SK-N-SH (cell line): ENCODE results near the gene CEP170. TPM values are rescaled to one million over a fixed set of nuclear protein-coding genes. Genes with fewer than 3 reads are reported as not detected.

Experiments
- CTCF ChIA-PET: fragments of 300-600, 350-600 bp; formaldehyde crosslinking; extraction: SDS; loops from one replicate; lab custom pipeline; 2021; lab: Yijun Ruan, JAX
- POLR2A ChIA-PET: fragments of 350-600 bp; sonication (Branson Sonifier 250); formaldehyde crosslinking; extraction: SDS; loops from one replicate; lab custom pipeline; 2020; ENCODE audit warnings: antibody characterized with exemption, inconsistent platforms; lab: Yijun Ruan, JAX
- DNase-seq: peaks from one replicate; pipeline ENCODE4 v3.0.0; 2012
- H2AFZ ChIP-seq: fragments of 200-600 bp; sonication (generic); 2 replicates; pipeline ENCODE4 v1.8.1; 2016; ENCODE audit warnings: antibody characterized with exemption, mild to moderate bottlenecking, low read depth
- H3F3A ChIP-seq: fragments of 200-600 bp; sonication (generic); replicated peaks from 2 replicates; pipeline ENCODE3; 2016; ENCODE audit warnings: antibody characterized with exemption, mild to moderate bottlenecking; ENCODE audit not compliant: insufficient read depth
- H3K27ac ChIP-seq, 2 experiments: fragments of 200-500 bp in 1 of 2; fragments of 200-600 bp in 1 of 2; sonication (Bioruptor generic) in 1 of 2; sonication (generic), shearing (Covaris generic) in 1 of 2; 2 replicates each; pipeline versions ENCODE4 v1.5.1 to v1.6.1; 2014 to 2016; ENCODE audit warnings: low read depth in 2 of 2, inconsistent platforms in 1 of 2, low read length in 1 of 2, mild to moderate bottlenecking in 1 of 2, mixed read lengths in 1 of 2
- H3K27me3 ChIP-seq: fragments of 200-600 bp; sonication (generic), shearing (Covaris generic); 2 replicates; pipeline ENCODE4 v1.6.1; 2016; ENCODE audit warnings: mixed run types; ENCODE audit not compliant: insufficient read depth
- H3K36me3 ChIP-seq, 2 experiments: fragments of 200-500 bp in 1 of 2; fragments of 200-600 bp in 1 of 2; sonication (Bioruptor generic) in 1 of 2; sonication (generic) in 1 of 2; replicated peaks in 1 of 2; 2 replicates each; pipeline versions ENCODE3 to v1.5.1; 2014 to 2016; ENCODE audit warnings: low read length in 1 of 2, mild to moderate bottlenecking in 1 of 2; ENCODE audit not compliant: insufficient read depth in 2 of 2, control insufficient read depth in 1 of 2
- H3K4me1 ChIP-seq, 2 experiments: fragments of 200-500 bp in 1 of 2; fragments of 200-600 bp in 1 of 2; sonication (Bioruptor generic) in 1 of 2; sonication (generic), shearing (Covaris generic) in 1 of 2; 2 replicates each; pipeline versions ENCODE4 v1.5.1 to v1.6.1; 2014 to 2016; ENCODE audit warnings: low read depth in 1 of 2, low read length in 1 of 2, mixed run types in 1 of 2; ENCODE audit not compliant: insufficient read depth in 2 of 2, control insufficient read depth in 1 of 2
- H3K4me2 ChIP-seq: fragments of 200-600 bp; sonication (generic), shearing (Covaris generic); 2 replicates; pipeline ENCODE4 v1.6.1; 2017; ENCODE audit warnings: mixed run types
- H3K4me3 ChIP-seq, 2 experiments: fragments of 200-500 bp in 1 of 2; fragments of 200-600 bp in 1 of 2; sonication (Bioruptor generic) in 1 of 2; sonication (generic), shearing (Covaris generic) in 1 of 2; 2 replicates each; pipeline versions ENCODE4 v1.5.1 to v1.8.1; 2014 to 2016; ENCODE audit warnings: low read depth in 2 of 2, inconsistent platforms in 1 of 2, low read length in 1 of 2, mild to moderate bottlenecking in 1 of 2, mixed read lengths in 1 of 2, moderate library complexity in 1 of 2
- H3K79me2 ChIP-seq: fragments of 200-600 bp; sonication (generic); 2 replicates; pipeline ENCODE4 v1.8.1; 2017; ENCODE audit warnings: mild to moderate bottlenecking; ENCODE audit not compliant: insufficient read depth
- H3K9ac ChIP-seq: fragments of 200-600 bp; sonication (generic); 2 replicates; pipeline ENCODE4 v1.6.1; 2017; ENCODE audit warnings: mixed run types
- H3K9me2 ChIP-seq: fragments of 200-600 bp; sonication (generic); 2 replicates; pipeline ENCODE4 v1.6.1; 2017; ENCODE audit warnings: mixed run types
- H3K9me3 ChIP-seq: fragments of 200-600 bp; sonication (generic); 2 replicates; pipeline ENCODE4 v1.6.1; 2017; ENCODE audit warnings: mixed run types, mild to moderate bottlenecking, moderate library complexity
- H4K20me1 ChIP-seq: fragments of 200-600 bp; sonication (generic); 2 replicates; pipeline ENCODE4 v1.6.1; 2017; ENCODE audit warnings: mild to moderate bottlenecking, mixed run types; ENCODE audit not compliant: insufficient read depth
- CHD2 ChIP-seq: fragments of 150-350 bp; IDR thresholded peaks from 2 replicates; pipeline ENCODE4 v1.6.1; 2018; ENCODE audit warnings: low read length; ENCODE audit not compliant: partially characterized antibody
- ELF1 ChIP-seq: IDR thresholded peaks from 2 replicates; pipeline ENCODE4 v1.4.0; 2012
- EP300 ChIP-seq, 2 experiments: IDR thresholded peaks; 2 replicates each; pipeline versions ENCODE4 v1.4.0 to v1.6.1; 2012; ENCODE audit warnings: borderline replicate concordance in 1 of 2, low read depth in 1 of 2, low read length in 1 of 2
- EZH2phosphoT487 ChIP-seq: fragments of 200-600 bp; sonication (generic); IDR thresholded peaks from 2 replicates; pipeline ENCODE4 v1.6.1; 2017; ENCODE audit warnings: low read depth, mixed run types, mild to moderate bottlenecking, antibody characterized with exemption, moderate library complexity, borderline replicate concordance
- FOSL2 ChIP-seq: IDR thresholded peaks from 2 replicates; pipeline ENCODE4 v1.4.0; 2012; ENCODE audit warnings: low read depth, mild to moderate bottlenecking, moderate library complexity, borderline replicate concordance
- FOXM1 ChIP-seq: IDR thresholded peaks from 2 replicates; pipeline ENCODE4 v1.4.0; 2012; ENCODE audit warnings: low read depth, mild to moderate bottlenecking
- JUND ChIP-seq: IDR thresholded peaks from 2 replicates; pipeline ENCODE4 v1.4.0; 2012
- MEF2A ChIP-seq: IDR thresholded peaks from 2 replicates; pipeline ENCODE4 v1.4.0; 2012; ENCODE audit warnings: low read depth, borderline replicate concordance
- MXI1 ChIP-seq: IDR thresholded peaks from 2 replicates; pipeline ENCODE4 v1.6.1; 2012; ENCODE audit warnings: mild to moderate bottlenecking, low read depth, low read length, improper control_type of control experiment
- NFIC ChIP-seq: IDR thresholded peaks from 2 replicates; pipeline ENCODE4 v1.4.0; 2012; ENCODE audit warnings: borderline replicate concordance
- NRF1 ChIP-seq: IDR thresholded peaks from 2 replicates; pipeline ENCODE4 v1.6.1; 2012; ENCODE audit warnings: low read depth, mild to moderate bottlenecking, low read length
- RFX5 ChIP-seq: IDR thresholded peaks from 2 replicates; pipeline ENCODE4 v1.6.1; 2012; ENCODE audit warnings: mild to moderate bottlenecking, improper control_type of control experiment, low read length
- RXRA ChIP-seq: IDR thresholded peaks from 2 replicates; pipeline ENCODE4 v1.4.0; 2012; ENCODE audit warnings: low read depth, mild to moderate bottlenecking, borderline replicate concordance
- SIN3A ChIP-seq: IDR thresholded peaks from 2 replicates; pipeline ENCODE4 v1.6.1; 2012; ENCODE audit warnings: low read depth, mild to moderate bottlenecking, low read length, moderate library complexity, borderline replicate concordance
- SMC3 ChIP-seq: IDR thresholded peaks from 2 replicates; pipeline ENCODE4 v1.6.1; 2012; ENCODE audit warnings: low read depth, low read length, improper control_type of control experiment
- TAF1 ChIP-seq: IDR thresholded peaks from 2 replicates; pipeline ENCODE4 v1.6.1; 2012; ENCODE audit warnings: low read depth, mild to moderate bottlenecking, low read length, moderate library complexity, borderline replicate concordance
- WGBS: methylation state at CpG from one replicate; pipeline ENCODE4 v1.1.6; 2017; ENCODE audit warnings: low lambda C conversion rate; 5-methylcytosine and 5-hydroxymethylcytosine counted together
- polyA plus RNA-seq, 3 experiments: library from polyadenylated mRNA; depleted of rRNA; stranded (reverse); fragments of >200 nt; gene quantifications; 2 replicates each; pipeline ENCODE4 v1.2.3, GENCODE V29; 2012
- TF ChIP-seq, protein P1 (sequence below): IDR thresholded peaks from 2 replicates; pipeline ENCODE4 v1.4.0; 2012; ENCODE audit warnings: low read depth, borderline replicate concordance
- TF ChIP-seq, protein P2 (sequence below): fragments of 150-350 bp; IDR thresholded peaks from 2 replicates; pipeline ENCODE4 v1.6.1; 2017; ENCODE audit warnings: antibody characterized with exemption, low read length, low read depth, borderline replicate concordance
- TF ChIP-seq, protein P3 (sequence below): IDR thresholded peaks from 2 replicates; pipeline ENCODE4 v1.6.1; 2012; ENCODE audit warnings: mild to moderate bottlenecking, low read depth, low read length, moderate library complexity

Gene CEP170
- polyA plus RNA-seq, 1 of the 3 experiments (the other 2 are of a cell fraction), result 67.2 TPM

DNA sequence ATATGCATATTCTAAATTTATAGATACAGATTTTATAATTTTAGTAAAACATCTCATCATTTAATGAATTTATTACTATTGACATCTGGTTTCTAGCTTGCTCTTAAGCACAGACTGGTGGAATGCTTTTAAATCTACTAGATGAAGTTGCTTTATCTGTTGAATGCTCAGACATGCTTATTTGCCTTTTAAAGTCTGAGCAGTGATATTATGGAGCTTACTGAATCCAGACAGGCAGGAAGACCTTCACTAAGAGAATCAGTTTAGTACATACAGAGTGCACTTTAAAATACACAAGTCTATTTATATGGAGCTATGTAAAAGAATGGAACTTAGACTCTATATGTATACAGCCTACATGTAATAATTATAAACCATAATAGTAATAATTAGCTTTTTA, 17.3 kb upstream of the CEP170 start:
- DNase-seq, result no peak
- Histone ChIP-seq H3K36me3 (peaks cover 40 to 47% of the 10 kb centered on the region in 2 experiments), H3K4me3 (no peak overlapping the region), H4K20me1 (no peaks in the 10 kb centered on the region), H3K27me3 (no peaks in the 10 kb centered on the region)
- TF ChIP-seq, protein P1, sequence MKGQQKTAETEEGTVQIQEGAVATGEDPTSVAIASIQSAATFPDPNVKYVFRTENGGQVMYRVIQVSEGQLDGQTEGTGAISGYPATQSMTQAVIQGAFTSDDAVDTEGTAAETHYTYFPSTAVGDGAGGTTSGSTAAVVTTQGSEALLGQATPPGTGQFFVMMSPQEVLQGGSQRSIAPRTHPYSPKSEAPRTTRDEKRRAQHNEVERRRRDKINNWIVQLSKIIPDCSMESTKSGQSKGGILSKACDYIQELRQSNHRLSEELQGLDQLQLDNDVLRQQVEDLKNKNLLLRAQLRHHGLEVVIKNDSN, result no peak
- TF ChIP-seq, all 33 proteins: peak for 0
- Histone ChIP-seq H3K9me3 (peaks cover under 1% of the 10 kb centered on the region; the same call in 1 of the 2 replicates), H3F3A (peaks cover 42% of the 10 kb centered on the region), H3K27ac (peak overlapping the region; percentile 35 to 39; a peak in 3 of 4 replicates), H2AFZ (no peak overlapping the region), H3K9me2 (no peaks in the 10 kb centered on the region), H3K4me1 (peaks cover 13 to 23% of the 10 kb centered on the region in 2 experiments), H3K4me2 (peak overlapping the region; percentile 4; the same call in 1 of the 2 replicates), H3K9ac (peak overlapping the region; percentile 34; the same call in 1 of the 2 replicates), H3K79me2 (peaks cover 45% of the 10 kb centered on the region)
- CTCF ChIA-PET, result interaction anchor here (0.7 to 0.9 kb wide), 2 partner anchors 24 to 748 kb away, joined by 3 to 5 read pairs; partner anchors contain the start of gene PLD5
- POLR2A ChIA-PET, result interaction anchor here (2.4 kb wide), 1 partner anchor 17 kb away, joined by 9 read pairs; the partner anchor contains the start of genes CEP170 and SDCCAG8

DNA sequence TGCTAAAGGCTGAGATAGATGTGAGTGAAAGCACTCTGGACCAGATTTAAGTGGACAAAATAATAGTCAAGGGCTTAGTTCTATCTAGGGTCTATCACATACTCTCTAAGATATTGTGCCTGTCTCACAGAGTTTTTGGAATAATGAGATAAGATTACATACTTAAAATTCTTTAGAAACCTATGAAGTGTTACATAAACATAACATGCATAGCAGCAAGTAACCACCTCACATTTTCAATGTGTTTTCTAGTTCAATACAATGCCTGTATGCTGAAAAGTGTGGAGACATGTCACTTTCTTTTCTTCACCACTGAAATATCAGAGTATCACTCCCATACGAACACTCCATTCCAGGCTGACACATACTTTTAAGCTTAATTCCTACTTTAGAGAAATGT, 16.9 kb upstream of the CEP170 start:
- no peaks in the 10 kb centered on the region for H3K9me3 ChIP-seq
- peaks cover 46% of the 10 kb centered on the region for H3F3A ChIP-seq
- H4K20me1 ChIP-seq, result no peaks in the 10 kb centered on the region
- 77% methylated on average over 1 of the region's 1 CpG for WGBS
- ChIA-PET POLR2A (interaction anchor here (2.4 kb wide), 1 partner anchor 17 kb away, joined by 9 read pairs; the partner anchor contains the start of genes CEP170 and SDCCAG8), CTCF (interaction anchor here (0.7 to 0.9 kb wide), 2 partner anchors 25 to 748 kb away, joined by 3 to 5 read pairs; partner anchors contain the start of gene PLD5)
- H3K9me2 ChIP-seq, result no peaks in the 10 kb centered on the region
- TF ChIP-seq ELF1 (no peak), SIN3A (no peak), NRF1 (no peak), JUND (no peak), FOXM1 (no peak), MEF2A (no peak), MXI1 (no peak), TAF1 (no peak), RXRA (no peak), RFX5 (no peak), CHD2 (no peak), EZH2phosphoT487 (no peak), FOSL2 (no peak), NFIC (no peak), EP300 (IDR thresholded peaks at IDR 0.05; ENCODE audit: borderline replicate concordance in 1 of 2, low read depth in 1 of 2, low read length in 1 of 2) (no peak), SMC3 (no peak)
- TF ChIP-seq, protein P2, sequence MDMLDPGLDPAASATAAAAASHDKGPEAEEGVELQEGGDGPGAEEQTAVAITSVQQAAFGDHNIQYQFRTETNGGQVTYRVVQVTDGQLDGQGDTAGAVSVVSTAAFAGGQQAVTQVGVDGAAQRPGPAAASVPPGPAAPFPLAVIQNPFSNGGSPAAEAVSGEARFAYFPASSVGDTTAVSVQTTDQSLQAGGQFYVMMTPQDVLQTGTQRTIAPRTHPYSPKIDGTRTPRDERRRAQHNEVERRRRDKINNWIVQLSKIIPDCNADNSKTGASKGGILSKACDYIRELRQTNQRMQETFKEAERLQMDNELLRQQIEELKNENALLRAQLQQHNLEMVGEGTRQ, result no peak
- TF ChIP-seq, protein P3, sequence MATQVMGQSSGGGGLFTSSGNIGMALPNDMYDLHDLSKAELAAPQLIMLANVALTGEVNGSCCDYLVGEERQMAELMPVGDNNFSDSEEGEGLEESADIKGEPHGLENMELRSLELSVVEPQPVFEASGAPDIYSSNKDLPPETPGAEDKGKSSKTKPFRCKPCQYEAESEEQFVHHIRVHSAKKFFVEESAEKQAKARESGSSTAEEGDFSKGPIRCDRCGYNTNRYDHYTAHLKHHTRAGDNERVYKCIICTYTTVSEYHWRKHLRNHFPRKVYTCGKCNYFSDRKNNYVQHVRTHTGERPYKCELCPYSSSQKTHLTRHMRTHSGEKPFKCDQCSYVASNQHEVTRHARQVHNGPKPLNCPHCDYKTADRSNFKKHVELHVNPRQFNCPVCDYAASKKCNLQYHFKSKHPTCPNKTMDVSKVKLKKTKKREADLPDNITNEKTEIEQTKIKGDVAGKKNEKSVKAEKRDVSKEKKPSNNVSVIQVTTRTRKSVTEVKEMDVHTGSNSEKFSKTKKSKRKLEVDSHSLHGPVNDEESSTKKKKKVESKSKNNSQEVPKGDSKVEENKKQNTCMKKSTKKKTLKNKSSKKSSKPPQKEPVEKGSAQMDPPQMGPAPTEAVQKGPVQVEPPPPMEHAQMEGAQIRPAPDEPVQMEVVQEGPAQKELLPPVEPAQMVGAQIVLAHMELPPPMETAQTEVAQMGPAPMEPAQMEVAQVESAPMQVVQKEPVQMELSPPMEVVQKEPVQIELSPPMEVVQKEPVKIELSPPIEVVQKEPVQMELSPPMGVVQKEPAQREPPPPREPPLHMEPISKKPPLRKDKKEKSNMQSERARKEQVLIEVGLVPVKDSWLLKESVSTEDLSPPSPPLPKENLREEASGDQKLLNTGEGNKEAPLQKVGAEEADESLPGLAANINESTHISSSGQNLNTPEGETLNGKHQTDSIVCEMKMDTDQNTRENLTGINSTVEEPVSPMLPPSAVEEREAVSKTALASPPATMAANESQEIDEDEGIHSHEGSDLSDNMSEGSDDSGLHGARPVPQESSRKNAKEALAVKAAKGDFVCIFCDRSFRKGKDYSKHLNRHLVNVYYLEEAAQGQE, result no peak
- peaks cover 13 to 23% of the 10 kb centered on the region in 2 experiments for H3K4me1 ChIP-seq
- H3K9ac ChIP-seq, result 0 out of 2 replicates have a peak overlapping the region, but pooled peaks have one; percentile 34
- H3K4me3 ChIP-seq, result no peak overlapping the region
- peaks cover 49% of the 10 kb centered on the region for H3K79me2 ChIP-seq
- H3K27ac ChIP-seq, result peak overlapping the region in 1 of 2 experiments; percentile 35; a peak in 2 of 4 replicates
- peaks cover 36 to 43% of the 10 kb centered on the region in 2 experiments for H3K36me3 ChIP-seq
- peak overlapping the region; percentile 4; the same call in 1 of the 2 replicates for H3K4me2 ChIP-seq
- DNase-seq, result no peak
- no peaks in the 10 kb centered on the region for H3K27me3 ChIP-seq
- H2AFZ ChIP-seq, result no peak overlapping the region
